Measurements from ENCODE around the gene ZAP70. TPM values are rescaled to one million over a fixed set of nuclear protein-coding genes. Genes with fewer than 3 reads are reported as not detected.
"Not testable (repeated sequence)": the region's sequence is repeated elsewhere in the genome, so short reads cannot be mapped to it uniquely, and the experiment has no call there.

The ZAP70 gene
- polyA plus RNA-seq (2013, experiment 1 of 2; ENCODE audit: insufficient read length) = 0.12 TPM
- polyA plus RNA-seq (2013, experiment 2 of 2; ENCODE audit: insufficient read length) = 0.12 TPM

GRCh38 chr2:97713296-97714083, at the start of gene ZAP70:
Gene ZAP70 (plus strand): TSS chr2:97713576. CDS start chr2:97724037, 10,461 bp downstream.
- no peak for DNase-seq

- no peak for DNase-seq
These were observed 49.8 kb upstream of the ZAP70 start for GRCh38 chr2:97663626-97663961.

- DNase-seq = peak; percentile 98
These were observed 49.3 kb upstream of the ZAP70 start, which contains the start of gene ACTR1B for GRCh38 chr2:97663962-97664635. Gene ACTR1B (minus strand): TSS chr2:97664044. CDS start chr2:97663890, 154 bp downstream.

GRCh38 chr2:97664636-97664970, 48.8 kb upstream of the ZAP70 start:
- peak; percentile 12 for DNase-seq

GRCh38 chr2:97669448-97669847, 43.9 kb upstream of the ZAP70 start, which contains the start of gene C2orf92:
Gene C2orf92 (plus strand): TSS chr2:97669713. CDS start chr2:97669789, 76 bp downstream.
- DNase-seq = no peak

GRCh38 chr2:97670471-97670870, 42.9 kb upstream of the ZAP70 start:
- no peak for DNase-seq

- DNase-seq = no peak
These were observed 41.9 kb upstream of the ZAP70 start for GRCh38 chr2:97671526-97671925.

GRCh38 chr2:97672606-97673140, 40.7 kb upstream of the ZAP70 start:
- not testable (repeated sequence) for DNase-seq

GRCh38 chr2:97673182-97673914, 40.0 kb upstream of the ZAP70 start:
- no peak for DNase-seq

- DNase-seq = no peak
These were observed 39.5 kb upstream of the ZAP70 start for GRCh38 chr2:97673915-97674283.

- no peak for DNase-seq
These were observed 37.8 kb upstream of the ZAP70 start for GRCh38 chr2:97675430-97676113.

GRCh38 chr2:97676620-97677019, 36.8 kb upstream of the ZAP70 start:
- DNase-seq = no peak

GRCh38 chr2:97677480-97677879, 35.9 kb upstream of the ZAP70 start:
- DNase-seq = no peak

- DNase-seq = no peak
These were observed 35.1 kb upstream of the ZAP70 start for GRCh38 chr2:97678298-97678697.

- DNase-seq = not testable (repeated sequence)
These were observed 26.1 kb upstream of the ZAP70 start for GRCh38 chr2:97687235-97687634.

GRCh38 chr2:97688062-97688827, 25.1 kb upstream of the ZAP70 start:
- no peak for DNase-seq

- DNase-seq = no peak
These were observed 22.2 kb upstream of the ZAP70 start for GRCh38 chr2:97691166-97691565.

GRCh38 chr2:97693476-97693875, 19.9 kb upstream of the ZAP70 start:
- DNase-seq = peak; percentile 12

- DNase-seq = no peak
These were observed 17.6 kb upstream of the ZAP70 start for GRCh38 chr2:97695744-97696143.

- DNase-seq = peak; percentile 71
These were observed 15.8 kb upstream of the ZAP70 start for GRCh38 chr2:97697252-97698235.

Data from fibroblast of skin of abdomen (primary cell).